ENCODE results near the gene SPARC.

SPARC gene

DNA sequence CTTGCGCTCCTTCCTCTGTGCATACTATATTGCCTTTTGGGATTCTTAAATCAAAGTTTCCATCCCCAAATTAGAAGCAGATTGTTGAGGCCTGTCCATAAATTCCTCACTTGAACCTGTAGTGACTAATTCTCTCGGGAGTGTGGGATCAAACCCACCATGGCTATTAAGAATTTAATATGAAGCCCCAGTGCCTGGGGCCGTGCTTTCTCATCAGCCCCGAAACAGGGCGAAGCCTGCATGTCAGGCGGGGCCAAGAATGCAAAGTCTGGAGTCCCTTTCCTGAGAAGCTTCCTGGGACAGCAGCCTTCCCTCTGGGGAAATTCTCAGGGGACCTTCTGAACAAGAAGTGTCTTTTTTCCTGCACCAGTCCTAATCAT is 66.3 kb downstream of the SPARC start:
- no peak for DNase-seq (ENCODE audit: low read depth in 2 of 2)

DNA sequence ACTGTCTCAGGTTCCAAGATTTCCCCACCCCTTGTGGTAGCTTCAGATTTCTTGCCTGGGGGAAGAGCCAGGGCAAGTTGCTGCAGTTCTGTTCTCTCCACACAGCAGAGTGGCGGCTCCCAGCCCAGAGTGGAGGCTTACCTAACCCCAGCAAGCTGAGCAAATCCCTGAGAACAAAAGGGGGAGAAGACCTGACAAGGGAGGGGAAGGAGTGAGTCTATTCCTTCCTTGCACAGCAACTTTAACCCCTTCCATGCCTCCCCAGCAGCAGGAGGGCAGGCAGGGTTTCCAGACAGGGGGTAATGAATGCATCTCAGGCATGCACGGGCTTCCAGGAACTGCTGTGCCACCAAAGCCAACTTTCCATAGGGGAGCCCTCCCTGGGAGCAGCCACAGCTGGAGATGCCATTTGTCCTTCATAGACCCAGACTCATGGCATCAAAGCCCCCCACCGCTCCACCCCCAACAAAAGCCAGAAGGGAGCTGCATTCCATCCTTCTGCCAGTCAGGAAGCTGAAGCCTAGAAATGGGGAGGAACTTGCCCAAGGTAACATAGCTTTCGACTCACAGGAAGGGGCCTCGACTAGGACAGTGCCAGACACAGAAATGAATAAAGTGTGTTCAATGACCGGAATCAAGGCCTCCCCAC is 66.8 kb downstream of the SPARC start:
- DNase-seq (ENCODE audit: low read depth in 2 of 2), result no peak

GRCh38 chr5:151618907-151619306 is 67.8 kb downstream of the SPARC start:
- DNase-seq (ENCODE audit: low read depth in 2 of 2), result no peak

DNA sequence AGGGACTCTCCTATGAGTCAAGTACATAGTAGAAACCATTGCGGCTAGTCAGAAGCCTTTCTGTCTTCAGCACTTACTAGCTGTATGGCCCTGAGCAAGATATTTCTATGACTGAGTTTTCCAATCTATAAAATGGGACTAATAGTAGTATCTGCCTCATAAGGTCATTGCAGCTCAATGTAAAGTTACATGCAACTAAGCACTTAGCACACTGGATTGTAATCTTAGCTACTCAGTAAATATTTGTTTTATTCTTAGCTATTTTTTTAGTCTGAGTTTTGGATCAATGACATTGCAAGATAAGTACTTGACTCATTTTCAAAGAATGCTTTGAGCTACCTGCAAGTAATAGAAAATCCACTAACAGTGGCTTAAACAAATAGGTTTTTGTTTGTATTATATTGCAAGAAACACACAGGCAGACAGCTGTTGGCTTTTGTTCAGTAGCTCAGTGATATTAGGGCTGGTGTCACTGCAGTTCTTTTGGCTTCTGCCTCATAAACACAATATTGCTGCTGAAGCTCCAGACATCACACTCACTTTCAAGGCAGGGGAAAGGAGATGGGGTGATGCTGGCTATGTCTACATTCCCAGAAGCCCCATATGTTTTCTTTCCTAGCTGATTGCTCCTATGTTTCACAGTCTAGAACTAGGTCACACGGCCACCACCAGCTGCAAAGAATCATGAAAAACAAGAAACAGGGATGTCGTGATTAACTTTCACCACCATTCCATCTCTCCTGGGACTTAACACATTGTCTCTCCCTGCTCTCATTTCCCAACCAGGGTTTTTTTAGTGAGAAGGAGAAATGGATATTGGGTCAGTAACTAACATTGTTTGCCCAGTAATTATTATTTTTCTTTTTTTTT is 68.6 kb downstream of the SPARC start:
- DNase-seq (ENCODE audit: low read depth in 2 of 2), result no peak

GRCh38 chr5:151617383-151617840 is 69.3 kb downstream of the SPARC start:
- no peak for DNase-seq (ENCODE audit: low read depth in 2 of 2)

GRCh38 chr5:151615431-151615830 is 71.3 kb downstream of the SPARC start:
- no peak for DNase-seq (ENCODE audit: low read depth in 2 of 2)

DNA sequence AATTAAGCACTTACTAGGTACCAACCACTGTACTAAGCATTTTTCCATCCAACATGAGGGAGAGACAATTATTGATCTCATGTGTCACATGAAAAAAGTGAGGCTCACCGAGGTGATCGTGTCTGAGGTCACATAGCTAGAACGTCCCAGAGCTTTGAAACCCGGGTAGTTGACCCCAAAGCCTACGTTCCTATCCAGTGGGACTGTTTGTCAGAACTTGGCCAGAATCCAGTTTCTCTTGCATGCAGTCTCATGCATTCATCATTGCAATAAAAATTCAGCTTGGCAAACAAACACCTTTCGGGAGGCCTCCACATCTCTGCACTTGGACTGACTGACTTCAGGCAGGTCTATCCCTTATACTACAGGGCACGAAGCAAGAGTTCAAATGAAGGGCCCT is 72.2 kb downstream of the SPARC start:
- DNase-seq (ENCODE audit: low read depth in 2 of 2), result no peak

GRCh38 chr5:151612689-151613427 is 73.9 kb downstream of the SPARC start:
- peak; percentile 4 to 13 for DNase-seq (ENCODE audit: low read depth in 2 of 2)

DNA sequence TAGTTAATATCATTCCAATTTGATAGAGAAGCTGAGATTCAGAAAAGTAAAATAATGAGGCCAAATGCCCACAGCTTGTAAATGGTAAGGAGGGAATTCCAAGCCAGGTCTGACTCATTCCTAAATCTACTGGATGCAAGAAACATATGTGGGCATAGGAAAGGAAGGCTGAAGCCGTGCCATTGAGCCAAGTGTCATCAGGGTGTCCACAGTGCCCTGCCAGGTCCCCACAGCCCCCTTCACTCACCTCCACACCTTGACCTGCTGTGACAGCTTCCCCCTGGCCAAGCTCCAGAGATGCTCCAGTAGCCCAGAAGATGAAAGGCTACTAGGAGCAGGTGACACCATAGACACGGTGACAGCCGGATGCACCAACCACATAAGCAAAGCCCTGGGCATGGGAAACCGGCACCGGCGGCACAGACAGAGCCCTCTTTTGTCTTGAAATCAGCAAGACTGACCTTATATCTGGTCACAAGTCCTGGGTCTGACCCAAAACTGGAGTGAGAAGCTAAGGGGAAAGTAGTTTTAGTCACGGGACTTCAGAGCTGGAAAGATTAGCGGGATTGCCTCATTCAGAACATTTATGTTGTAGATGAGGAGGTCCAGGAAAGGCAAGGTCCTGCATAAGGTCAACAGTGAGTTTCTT is 75.5 kb downstream of the SPARC start:
- DNase-seq (ENCODE audit: low read depth in 2 of 2), result no peak

Data from stimulated activated CD4-positive, alpha-beta T cell treated with anti-CD3 and anti-CD28 coated beads, Interleukin-1b, Interleukin-23, amount 100 ng/mL, for 4 hours (primary cell).